Gastrocnemius medialis (tissue), 4 donors: ENCODE data around the gene LRRC45.

Experiments
- POLR2A ChIP-seq, 2 donors: fragments of 450-650 bp; IDR thresholded peaks; one replicate each; pipeline ENCODE4 v1.6.1; 2017; ENCODE audit warnings: antibody characterized with exemption in 2 of 2, mild to moderate bottlenecking in 2 of 2, moderate library complexity in 2 of 2
- TF ChIP-seq, protein P1 (sequence below), 5 experiments: fragments of 450-650 bp in 3 of 5; fragments of 200-600 bp in 2 of 5; sonication (generic) in 2 of 5; IDR thresholded peaks in 4 of 5; conservative IDR thresholded peaks in 1 of 5; 1 replicate in 4 of 5; 2 replicates in 1 of 5; pipeline ENCODE4 v1.5.1; 2016 to 2019; ENCODE audit warnings: antibody characterized with exemption in 5 of 5, mild to moderate bottlenecking in 3 of 5, moderate library complexity in 3 of 5

DNA sequence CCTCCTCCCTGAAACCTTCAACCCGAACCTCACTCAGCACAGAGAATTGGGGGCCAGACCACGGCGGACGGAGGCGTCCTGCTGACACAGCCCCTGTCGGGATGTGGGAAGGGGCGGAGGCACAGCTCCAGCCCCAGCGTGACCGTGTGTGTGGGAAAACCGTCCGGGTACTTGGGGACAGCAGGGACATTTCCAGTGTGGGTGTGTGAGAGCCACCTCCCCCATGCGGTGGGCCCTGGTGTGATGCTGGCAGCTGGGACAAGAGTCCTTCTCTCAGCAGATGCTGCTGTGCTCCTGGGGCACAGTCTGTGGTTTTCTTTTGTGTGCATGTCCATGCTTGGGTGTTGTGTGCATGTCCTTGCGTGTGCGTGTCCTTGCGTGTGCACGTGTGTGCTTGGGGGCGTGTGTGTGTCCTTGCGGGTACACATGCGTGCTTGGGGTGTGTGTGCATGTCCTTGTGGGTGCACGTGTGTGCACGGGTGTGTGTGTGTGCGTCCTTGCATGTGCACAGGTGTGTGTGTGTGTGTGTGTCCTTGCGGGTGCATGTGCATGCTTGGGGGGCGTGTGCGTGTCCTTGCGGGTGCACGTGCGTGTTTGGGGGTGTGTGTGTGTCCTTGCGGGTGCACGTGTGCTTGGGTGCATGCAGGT, 17.3 kb upstream of the LRRC45 start:
- TF ChIP-seq, protein P1, sequence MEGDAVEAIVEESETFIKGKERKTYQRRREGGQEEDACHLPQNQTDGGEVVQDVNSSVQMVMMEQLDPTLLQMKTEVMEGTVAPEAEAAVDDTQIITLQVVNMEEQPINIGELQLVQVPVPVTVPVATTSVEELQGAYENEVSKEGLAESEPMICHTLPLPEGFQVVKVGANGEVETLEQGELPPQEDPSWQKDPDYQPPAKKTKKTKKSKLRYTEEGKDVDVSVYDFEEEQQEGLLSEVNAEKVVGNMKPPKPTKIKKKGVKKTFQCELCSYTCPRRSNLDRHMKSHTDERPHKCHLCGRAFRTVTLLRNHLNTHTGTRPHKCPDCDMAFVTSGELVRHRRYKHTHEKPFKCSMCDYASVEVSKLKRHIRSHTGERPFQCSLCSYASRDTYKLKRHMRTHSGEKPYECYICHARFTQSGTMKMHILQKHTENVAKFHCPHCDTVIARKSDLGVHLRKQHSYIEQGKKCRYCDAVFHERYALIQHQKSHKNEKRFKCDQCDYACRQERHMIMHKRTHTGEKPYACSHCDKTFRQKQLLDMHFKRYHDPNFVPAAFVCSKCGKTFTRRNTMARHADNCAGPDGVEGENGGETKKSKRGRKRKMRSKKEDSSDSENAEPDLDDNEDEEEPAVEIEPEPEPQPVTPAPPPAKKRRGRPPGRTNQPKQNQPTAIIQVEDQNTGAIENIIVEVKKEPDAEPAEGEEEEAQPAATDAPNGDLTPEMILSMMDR (IDR thresholded peaks at IDR 0.05 in 4 of 5, conservative IDR thresholded peaks at IDR 0.05 in 1 of 5), result no peak
- no peak for TF ChIP-seq POLR2A (IDR thresholded peaks at IDR 0.05)
